Left ventricle myocardium inferior (tissue), 1 donor: ENCODE data around the gene FBLN2. TPM values are rescaled to one million over a fixed set of nuclear protein-coding genes. Genes with fewer than 3 reads are reported as not detected.
A peak's percentile ranks its signal among the peaks of the same experiment; 100 is the strongest.

Source experiments
- DNase-seq: peaks from one replicate; pipeline ENCODE4 v3.0.0-alpha.2; 2020
- H3K27ac ChIP-seq: fragments of 200-600 bp; replicated peaks from 2 replicates; pipeline ENCODE4 v1.8.0; 2021
- H3K27me3 ChIP-seq: fragments of 200-600 bp; 2 replicates; pipeline ENCODE4 v1.8.0; 2021; ENCODE audit warnings: low read depth
- H3K36me3 ChIP-seq: fragments of 200-600 bp; 2 replicates; pipeline ENCODE4 v1.8.0; 2021
- H3K4me1 ChIP-seq: fragments of 200-600 bp; 2 replicates; pipeline ENCODE4 v1.8.0; 2021
- H3K4me3 ChIP-seq: fragments of 200-600 bp; 2 replicates; pipeline ENCODE4 v1.8.0; 2021; ENCODE audit warnings: mild to moderate bottlenecking, moderate library complexity
- H3K9me3 ChIP-seq: fragments of 200-600 bp; replicated peaks from 2 replicates; pipeline ENCODE4 v1.8.0; 2021
- CTCF ChIP-seq: fragments of 200-600 bp; IDR thresholded peaks from 2 replicates; pipeline ENCODE4 v1.8.0; 2021; ENCODE audit warnings: antibody characterized with exemption, mild to moderate bottlenecking, borderline replicate concordance
- intact Hi-C: fragments of 100-400 bp; cut with micrococcal nuclease; formaldehyde crosslinking; loops from one replicate; pipeline ENCODE4 v1.11.0; 2022
- total RNA-seq: library from RNA; stranded (reverse); fragmentation: NEBNext Ultra II Directional; extraction: Animal tissue kit (Norgen Biotek cat#: 25700); gene quantifications from one replicate; pipeline ENCODE4 v1.2.1, GENCODE V29; 2021
- donor health status: DM: no; HTN: yes; CAD: no; lungs with severe emphysema.

The FBLN2 gene
- total RNA-seq, 1 donor from 2014 or later = 56.7 TPM

DNA sequence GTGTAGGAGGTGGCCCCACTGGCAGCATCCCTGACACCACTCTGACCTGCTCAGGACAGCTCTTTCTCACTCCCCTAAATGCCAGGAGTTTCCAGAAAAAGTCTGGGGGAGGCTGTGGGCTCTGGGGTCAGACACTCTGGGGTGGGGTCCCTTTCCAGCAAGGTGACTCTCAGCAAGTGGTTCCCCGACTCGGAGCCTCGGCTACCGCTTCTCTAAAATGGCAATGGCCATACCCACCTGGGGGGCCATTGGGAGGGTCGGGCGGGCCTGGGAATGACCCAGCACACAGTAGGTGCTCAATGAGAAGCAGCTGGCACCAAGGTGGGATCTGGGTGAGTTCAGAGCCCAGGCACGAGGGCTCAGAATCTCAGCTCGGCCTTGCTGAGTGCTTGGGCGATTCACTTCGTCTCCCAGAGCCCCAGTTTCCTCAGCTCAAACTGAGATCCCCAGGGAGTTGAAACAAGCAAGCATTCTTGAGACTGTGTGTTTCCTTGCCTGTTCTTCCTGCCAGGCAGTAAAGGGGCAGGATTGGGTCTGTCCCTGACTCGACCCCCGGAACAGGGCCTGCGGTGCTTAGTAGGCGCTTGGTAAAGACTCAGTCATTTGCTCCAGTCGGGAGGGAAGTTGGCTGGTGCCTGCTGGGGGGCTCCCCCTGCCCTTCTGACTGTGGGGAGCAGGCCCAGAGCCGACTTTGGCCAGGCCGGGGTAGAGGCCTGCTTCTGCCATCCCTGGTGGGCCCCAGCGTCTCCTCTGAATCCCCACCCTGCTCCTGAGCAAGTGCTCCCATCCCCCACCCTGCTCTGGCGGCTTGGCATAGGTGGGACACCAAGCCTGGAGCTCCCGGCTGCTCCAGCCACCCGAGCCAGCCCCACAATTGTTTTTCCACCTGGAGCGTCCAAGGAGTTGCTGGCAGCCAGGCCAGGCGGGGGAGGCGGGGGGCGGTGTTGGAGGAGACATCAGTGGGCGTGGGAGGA is 32.9 kb upstream of the FBLN2 start:
- intact Hi-C loops = no loop called here
- H3K4me1 ChIP-seq = peaks cover 47% of the 10 kb centered on the region
- TF ChIP-seq CTCF = no peak
- no peaks in the 10 kb centered on the region for H3K27me3 ChIP-seq
- DNase-seq = peak; percentile 65
- H3K27ac ChIP-seq = peak overlapping the region; percentile 93
- no peaks in the 10 kb centered on the region for H3K36me3 ChIP-seq
- H3K4me3 ChIP-seq = no peak overlapping the region
- no peaks in the 10 kb centered on the region for H3K9me3 ChIP-seq

DNA sequence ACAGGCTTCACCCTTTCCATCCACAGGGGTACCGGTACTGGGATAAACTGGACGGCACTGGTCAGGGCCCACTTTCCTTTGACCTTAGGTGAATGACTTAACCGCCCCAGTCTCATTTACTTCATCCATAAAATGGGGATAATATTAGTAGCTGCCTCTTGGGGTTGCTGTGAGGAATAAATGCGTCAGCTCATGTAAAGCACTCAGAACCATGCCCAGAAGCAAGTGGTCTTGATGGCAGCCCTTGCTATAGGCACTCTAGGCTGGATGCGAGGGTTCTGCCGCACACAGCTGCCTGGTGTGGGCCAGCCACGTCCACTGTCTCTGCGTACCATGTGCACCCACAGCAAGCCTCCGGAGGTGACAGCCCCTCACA is 32.2 kb upstream of the FBLN2 start:
- TF ChIP-seq CTCF = no peak
- peak overlapping the region; percentile 93 for H3K27ac ChIP-seq
- H3K9me3 ChIP-seq = no peaks in the 10 kb centered on the region
- no peak for DNase-seq
- no peaks in the 10 kb centered on the region for H3K27me3 ChIP-seq
- no peak overlapping the region for H3K4me3 ChIP-seq
- H3K4me1 ChIP-seq = peaks cover 47% of the 10 kb centered on the region
- H3K36me3 ChIP-seq = no peaks in the 10 kb centered on the region
- intact Hi-C loops = no loop called here

- H3K4me1 ChIP-seq = peaks cover 47% of the 10 kb centered on the region
- no peaks in the 10 kb centered on the region for H3K27me3 ChIP-seq
- intact Hi-C loops = no loop called here
- DNase-seq = peak; percentile 89
- H3K27ac ChIP-seq = peak overlapping the region; percentile 93
- H3K36me3 ChIP-seq = no peaks in the 10 kb centered on the region
- H3K9me3 ChIP-seq = no peaks in the 10 kb centered on the region
- TF ChIP-seq CTCF = no peak
- H3K4me3 ChIP-seq = no peak overlapping the region
Observed at GRCh38 chr3:13517253-13517977, 31.5 kb upstream of the FBLN2 start.

GRCh38 chr3:13518516-13518953 is 30.4 kb upstream of the FBLN2 start:
- Histone ChIP-seq H3K36me3 (no peaks in the 10 kb centered on the region), H3K4me1 (peaks cover 47% of the 10 kb centered on the region), H3K27ac (peak overlapping the region; percentile 93), H3K4me3 (no peak overlapping the region), H3K27me3 (no peaks in the 10 kb centered on the region), H3K9me3 (no peaks in the 10 kb centered on the region)
- intact Hi-C loops = no loop called here
- peak; percentile 89 for DNase-seq
- no peak for TF ChIP-seq CTCF

DNA sequence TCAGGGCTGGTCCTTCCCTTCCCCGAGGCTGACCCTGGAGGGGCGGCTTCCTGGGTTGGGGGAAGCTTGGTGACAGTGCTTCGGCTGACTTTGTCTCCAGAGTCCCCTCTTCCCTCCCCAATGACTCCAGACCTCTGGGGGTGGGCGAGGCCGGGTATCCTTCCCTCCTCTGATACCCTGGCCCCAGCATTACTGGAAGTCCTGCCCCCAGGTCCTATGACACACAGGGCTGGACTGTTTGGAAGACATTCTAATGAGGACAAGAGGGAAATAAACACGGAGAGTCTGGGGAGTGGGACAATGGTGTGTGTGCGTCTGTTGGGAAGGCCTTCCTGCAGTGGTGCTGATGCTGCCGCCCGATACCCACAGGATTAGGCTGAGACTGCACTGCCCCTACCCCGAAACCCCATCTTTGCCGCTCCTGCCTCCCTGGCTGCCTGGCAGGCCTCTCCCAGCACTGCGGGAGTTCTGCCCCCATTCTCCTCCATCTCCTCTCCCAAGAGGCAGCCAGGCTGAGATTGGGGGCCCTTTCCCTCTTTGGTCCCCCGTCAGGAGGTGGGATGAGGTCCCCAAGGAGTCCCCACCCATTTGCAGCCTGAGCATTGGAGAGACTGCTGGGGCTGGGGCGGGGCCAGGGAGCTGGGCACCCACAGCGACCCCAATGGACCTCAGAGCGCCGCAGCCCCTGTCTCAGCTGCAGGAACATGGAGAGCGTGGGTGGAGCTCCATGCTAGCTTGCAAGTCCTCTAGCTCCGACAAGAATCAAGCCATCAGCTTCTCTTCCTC is 29.7 kb upstream of the FBLN2 start:
- intact Hi-C loops = no loop called here
- Histone ChIP-seq H3K27ac (peak overlapping the region; percentile 93), H3K4me1 (peaks cover 47% of the 10 kb centered on the region), H3K36me3 (no peaks in the 10 kb centered on the region), H3K4me3 (no peak overlapping the region), H3K27me3 (no peaks in the 10 kb centered on the region), H3K9me3 (no peaks in the 10 kb centered on the region)
- no peak for DNase-seq
- TF ChIP-seq CTCF = no peak
